T-cell (primary cell): ENCODE measurements around the gene KIAA1328. TPM values are rescaled to one million over a fixed set of nuclear protein-coding genes. Genes with fewer than 3 reads are reported as not detected.

Experiments used
- ATAC-seq, 4 experiments: fragments of 200-7000 bp in 3 of 4; fragments of 150-1000 bp in 1 of 4; cut with Tn5 transposase; replicated peaks in 1 of 4; 1 replicate in 3 of 4; 2 replicates in 1 of 4; pipeline ENCODE4 v1.10.0; 2021; ENCODE audit warnings: moderate library complexity in 3 of 4, mild to moderate bottlenecking in 2 of 4, moderate number of reproducible peaks in 1 of 4
- CTCF ChIA-PET, 2 donors: fragments of 300-600 bp; sonication (Branson Sonifier 250); formaldehyde crosslinking; loops; one replicate each; lab custom pipeline; 2022; ENCODE audit warnings: antibody characterized with exemption in 2 of 2; lab: Charles Lee
- POLR2A ChIA-PET, 2 donors: fragments of 300-600 bp; sonication (Branson Sonifier 250); formaldehyde crosslinking; loops; one replicate each; lab custom pipeline; 2022; ENCODE audit warnings: antibody characterized with exemption in 2 of 2; lab: Charles Lee
- DNase-seq, 35 experiments: peaks; one replicate each; pipeline versions ENCODE4 v3.0.0 to v3.0.0-alpha.2; 2013 to 2023
- H3K27ac ChIP-seq: one replicate; pipeline ENCODE4 v1.5.1; 2013; ENCODE audit warnings: low read length
- H3K27me3 ChIP-seq, 2 experiments: replicated peaks in 1 of 2; 1 replicate in 1 of 2; 2 replicates in 1 of 2; pipeline versions ENCODE4 v1.6.1 to v1.7.0; 2013; ENCODE audit warnings: low read length in 1 of 2, mixed read lengths in 1 of 2; ENCODE audit not compliant: control insufficient read depth in 2 of 2, insufficient read depth in 2 of 2; ENCODE audit errors: extremely low read depth in 1 of 2
- H3K36me3 ChIP-seq, 2 donors: 1 replicate in 1 of 2; 2 replicates in 1 of 2; pipeline versions ENCODE4 v1.6.1 to v1.7.0; 2013; ENCODE audit warnings: low read length in 1 of 2; ENCODE audit not compliant: control insufficient read depth in 2 of 2, insufficient read depth in 1 of 2; ENCODE audit errors: extremely low read depth in 1 of 2
- H3K4me1 ChIP-seq, 2 experiments: 1 replicate in 1 of 2; 2 replicates in 1 of 2; pipeline versions ENCODE4 v1.6.1 to v1.7.0; 2013; ENCODE audit warnings: low read length in 2 of 2, mixed read lengths in 1 of 2; ENCODE audit not compliant: insufficient read depth in 2 of 2, control insufficient read depth in 1 of 2; ENCODE audit errors: extremely low read depth in 1 of 2
- H3K4me3 ChIP-seq, 2 donors: 1 replicate in 1 of 2; 2 replicates in 1 of 2; pipeline versions ENCODE4 v1.5.1 to v1.7.0; 2013; ENCODE audit warnings: mild to moderate bottlenecking in 2 of 2, low read length in 1 of 2, moderate library complexity in 1 of 2; ENCODE audit not compliant: control insufficient read depth in 1 of 2; ENCODE audit errors: extremely low read depth in 1 of 2
- H3K9me3 ChIP-seq: 2 replicates; pipeline ENCODE4 v1.7.0; 2013
- H3K27ac Mint-ChIP-seq, 2 donors: one replicate each; pipeline ENCODE4 v1.8.0; 2020 to 2021; ENCODE audit warnings: mild to moderate bottlenecking in 2 of 2, mixed read lengths in 2 of 2
- H3K27me3 Mint-ChIP-seq, 2 donors: one replicate each; pipeline ENCODE4 v1.8.0; 2021 to 2022; ENCODE audit warnings: mixed read lengths in 2 of 2
- H3K36me3 Mint-ChIP-seq: one replicate; pipeline ENCODE4 v1.8.0; 2021; ENCODE audit warnings: mixed read lengths
- H3K4me1 Mint-ChIP-seq, 3 donors: one replicate each; pipeline ENCODE4 v1.8.0; 2020 to 2022; ENCODE audit warnings: mixed read lengths in 3 of 3, mild to moderate bottlenecking in 1 of 3
- H3K4me3 Mint-ChIP-seq, 3 donors: one replicate each; pipeline ENCODE4 v1.8.0; 2020 to 2022; ENCODE audit warnings: mild to moderate bottlenecking in 3 of 3, mixed read lengths in 3 of 3, moderate library complexity in 3 of 3
- H3K9me3 Mint-ChIP-seq, 3 donors: one replicate each; pipeline ENCODE4 v1.8.0; 2020 to 2022; ENCODE audit warnings: mixed read lengths in 3 of 3
- WGBS: methylation state at CpG from one replicate; pipeline ENCODE4 v1.1.5; 2013; ENCODE audit warnings: missing lambda C conversion rate; ENCODE audit not compliant: insufficient coverage; 5-methylcytosine and 5-hydroxymethylcytosine counted together
- total RNA-seq, 35 experiments: library from RNA in 6 of 35; stranded (reverse) in 6 of 35; fragments of 120-200 nt in 1 of 35; gene quantifications; one replicate each; pipeline versions ENCODE4 v1.2.1 to v1.2.4 and lab custom pipeline; 2013 to 2026

The KIAA1328 gene
- total RNA-seq (10 to 100 TPM in 4 of 5 donors, 1 to 10 TPM in 1; 10.0 to 17.0 (median 11.5) TPM), total RNA-seq (lab: John Stamatoyannopoulos, UW) (4.0 to 24.5 (median 14.0) reads per million in 29 experiments)
- total RNA-seq (2013): 15.3 TPM

DNA sequence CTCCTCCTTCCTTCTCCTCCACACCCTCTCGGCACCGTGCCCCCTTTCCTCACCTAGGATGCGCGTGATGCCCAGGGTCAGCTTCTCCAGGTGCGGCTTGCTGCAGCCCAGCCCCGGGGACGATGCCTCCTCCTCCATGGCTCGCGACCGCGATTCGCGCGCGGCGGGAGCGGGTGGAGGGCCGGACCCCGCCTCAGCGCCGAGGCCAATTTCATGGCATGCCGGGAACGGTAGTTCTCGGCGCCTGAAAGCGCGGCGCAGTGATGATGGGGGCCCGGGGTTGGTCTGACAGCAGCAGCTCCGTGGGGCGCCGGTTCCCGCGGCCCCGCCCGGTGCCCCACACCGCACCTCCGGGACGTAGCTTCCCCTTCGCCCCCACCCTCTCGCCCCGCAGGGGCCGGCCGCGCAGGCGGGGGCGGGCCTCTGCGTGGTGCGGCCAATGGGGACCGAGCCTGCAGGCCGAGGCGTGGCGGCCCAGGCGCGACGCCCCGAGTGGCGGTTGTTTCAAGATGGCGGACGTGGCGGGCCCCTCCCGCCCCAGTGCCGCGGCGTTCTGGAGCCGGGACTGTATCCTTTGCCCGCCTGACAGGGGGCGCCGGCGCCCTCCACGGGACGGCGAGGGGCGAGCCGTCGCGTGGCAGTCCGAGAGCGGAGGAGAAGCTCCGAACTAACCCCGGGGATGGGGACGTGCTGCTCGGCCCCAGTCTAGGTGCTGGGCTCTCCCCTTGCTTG, at the start of gene KIAA1328, which contains the start of gene TPGS2:
Gene KIAA1328, plus strand, starts transcription at position 498 of the 732 bp plus-strand sequence. Its CDS starts 12 bp downstream, at position 510.
Gene TPGS2, minus strand, starts transcription at position 373 of the 732 bp plus-strand sequence. Its CDS starts 235 bp downstream, at position 138.
- peak; percentile 90 to 93 (median 92) for ATAC-seq
- Histone ChIP-seq H3K4me3 (peak within 1 kb of the TSS; percentile 82 to 89), H3K27ac (peak within 1 kb of the TSS; percentile 55), H3K9me3 (no peaks in the 10 kb centered on the region), H3K27me3 (no peaks in the 10 kb centered on the region), H3K4me1 (peaks cover 0 to 22% of the 10 kb centered on the region in 2 experiments), H3K36me3 (no peaks in the 10 kb centered on the region)
- ChIA-PET POLR2A (interaction anchor here (0.6 to 0.9 kb wide), 4 partner anchors 294 to 1331 kb away, joined by 3 to 7 read pairs (median 3); partner anchors contain the start of gene INO80C (in 1 of the 2)), CTCF (interaction anchor here (0.6 to 2.3 kb wide), 13 partner anchors 9 to 861 kb away, joined by 3 to 7 read pairs (median 4); no protein-coding TSS in a partner anchor)
- Mint-ChIP-seq H3K27me3 (no peaks in the 10 kb centered on the region), H3K4me3 (peak within 1 kb of the TSS; percentile 84 to 96 (median 89)), H3K9me3 (no peaks in the 10 kb centered on the region), H3K36me3 (peaks cover 3% of the 10 kb centered on the region), H3K27ac (peak within 1 kb of the TSS; percentile 84 to 85), H3K4me1 (peaks cover 37 to 52% (median 47%) of the 10 kb centered on the region in 3 donors)
- WGBS: under 1% methylated on average over 82 of the region's 83 CpGs
- DNase-seq: peak; percentile 76 to 93 (median 83)

DNA sequence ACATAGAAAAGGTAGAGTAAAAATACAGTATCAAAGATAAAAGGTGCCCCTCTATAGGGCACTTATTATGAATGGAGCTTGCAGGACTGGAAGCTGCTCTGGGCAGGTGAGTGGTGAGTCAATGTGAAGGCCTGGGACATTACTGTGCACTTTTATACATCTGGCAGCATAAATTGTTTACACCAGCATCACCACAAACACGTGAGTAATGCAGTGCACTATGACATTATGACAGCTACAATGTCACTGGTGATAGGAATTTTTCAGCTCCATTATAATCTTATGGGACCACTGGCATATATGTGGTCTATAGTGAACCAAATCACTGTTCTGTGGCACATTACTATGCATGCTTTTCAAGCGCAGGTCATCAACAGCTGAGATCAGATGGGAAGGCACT, 48.2 kb upstream of the KIAA1328 start:
- Mint-ChIP-seq H3K9me3 (no peaks in the 10 kb centered on the region), H3K36me3 (peaks cover 35% of the 10 kb centered on the region), H3K4me3 (no peak overlapping the region), H3K27me3 (no peaks in the 10 kb centered on the region), H3K27ac (no peak overlapping the region), H3K4me1 (no peaks in the 10 kb centered on the region)
- Histone ChIP-seq H3K27me3 (no peaks in the 10 kb centered on the region), H3K27ac (no peak overlapping the region), H3K4me1 (no peaks in the 10 kb centered on the region), H3K9me3 (no peaks in the 10 kb centered on the region), H3K36me3 (peaks cover 2 to 5% of the 10 kb centered on the region in 2 donors), H3K4me3 (no peak overlapping the region)
- 100% methylated on average over 1 of the region's 2 CpGs for WGBS
- ChIA-PET CTCF (no interaction called here), POLR2A (no interaction called here)
- no peak for ATAC-seq
- no peak for DNase-seq

DNA sequence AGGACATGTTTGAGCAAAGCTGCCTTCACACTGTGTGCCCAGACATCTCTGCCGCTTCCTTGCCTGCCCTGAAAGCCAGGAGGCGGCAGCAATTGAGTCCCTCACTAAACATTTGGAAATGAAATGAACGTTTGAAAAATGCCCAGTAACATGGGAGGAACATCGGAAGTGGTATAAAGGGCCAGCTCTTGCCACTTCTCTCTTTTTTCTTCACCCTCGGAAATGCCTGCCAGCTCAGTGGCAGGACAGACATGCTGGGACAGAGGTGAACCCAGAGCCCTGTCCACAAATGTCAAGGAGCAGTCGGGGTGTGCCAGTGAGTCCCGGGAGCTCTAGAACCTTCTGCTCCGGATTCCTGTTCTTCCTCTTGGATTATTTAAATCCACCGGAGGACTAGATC, 46.2 kb upstream of the KIAA1328 start:
- Mint-ChIP-seq H3K27me3 (no peaks in the 10 kb centered on the region), H3K36me3 (peaks cover 43% of the 10 kb centered on the region), H3K9me3 (no peaks in the 10 kb centered on the region), H3K27ac (no peak overlapping the region), H3K4me1 (no peaks in the 10 kb centered on the region), H3K4me3 (no peak overlapping the region)
- no peak overlapping the region for H3K27ac ChIP-seq
- H3K36me3 ChIP-seq: peaks cover 2 to 5% of the 10 kb centered on the region in 2 donors
- no peaks in the 10 kb centered on the region for H3K9me3 ChIP-seq
- ATAC-seq (no peak), DNase-seq (no peak)
- no peaks in the 10 kb centered on the region for H3K4me1 ChIP-seq
- CTCF ChIA-PET: no interaction called here
- 97% methylated on average over 8 of the region's 9 CpGs for WGBS
- no peaks in the 10 kb centered on the region for H3K27me3 ChIP-seq
- POLR2A ChIA-PET: no interaction called here
- H3K4me3 ChIP-seq: no peak overlapping the region

DNA sequence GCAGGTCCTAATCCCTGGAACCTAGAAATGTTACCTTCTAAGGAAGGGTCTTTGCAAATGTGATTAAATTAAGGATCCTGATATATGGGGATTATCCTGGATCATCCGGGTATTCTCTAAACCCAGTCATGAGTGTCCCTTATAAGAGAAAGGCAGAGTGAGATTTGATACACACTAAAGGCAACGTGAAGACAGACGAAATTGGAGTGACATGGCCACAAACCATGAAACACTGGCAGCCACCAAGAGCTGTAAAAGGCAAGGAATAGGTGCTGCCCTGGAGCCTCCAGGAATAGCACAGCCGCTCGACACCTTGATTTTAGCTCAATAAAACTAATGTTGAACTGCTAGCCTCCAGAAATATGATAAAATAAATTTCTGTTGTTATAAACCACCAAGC, 45.1 kb upstream of the KIAA1328 start:
- Histone ChIP-seq H3K4me1 (no peaks in the 10 kb centered on the region), H3K27ac (no peak overlapping the region), H3K4me3 (no peak overlapping the region), H3K9me3 (no peaks in the 10 kb centered on the region), H3K27me3 (no peaks in the 10 kb centered on the region), H3K36me3 (peaks cover 2 to 5% of the 10 kb centered on the region in 2 donors)
- 100% methylated on average over 3 of the region's 5 CpGs for WGBS
- Mint-ChIP-seq H3K4me3 (no peak overlapping the region), H3K36me3 (peaks cover 45% of the 10 kb centered on the region), H3K27ac (no peak overlapping the region), H3K27me3 (no peaks in the 10 kb centered on the region), H3K4me1 (no peaks in the 10 kb centered on the region), H3K9me3 (no peaks in the 10 kb centered on the region)
- DNase-seq (no peak), ATAC-seq (no peak)
- POLR2A ChIA-PET: no interaction called here
- CTCF ChIA-PET: no interaction called here

DNA sequence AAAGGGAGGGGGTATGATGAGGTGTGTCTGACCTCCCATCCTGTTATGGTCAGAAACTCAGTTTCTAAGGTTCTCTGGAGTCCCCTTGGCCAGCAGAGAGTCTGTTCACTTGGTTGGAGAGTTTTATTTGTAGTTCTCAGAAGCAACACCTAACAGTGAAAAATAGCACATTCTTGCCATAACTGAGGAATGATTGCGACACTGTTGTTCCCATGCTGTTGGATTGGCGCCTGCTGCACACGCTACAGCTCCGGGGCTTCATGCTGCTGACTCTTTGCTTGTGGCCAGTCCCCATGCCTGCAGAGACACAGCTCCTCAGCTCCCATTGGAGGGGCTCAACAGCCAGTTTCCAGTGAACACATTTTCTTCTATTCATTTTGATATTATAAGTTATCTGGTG, 42.2 kb upstream of the KIAA1328 start:
- 100% methylated on average over 4 of the region's 4 CpGs for whole genome bisulfite sequencing
- Mint-ChIP-seq H3K27ac (no peak overlapping the region), H3K27me3 (no peaks in the 10 kb centered on the region), H3K4me3 (no peak overlapping the region), H3K36me3 (peaks cover 56% of the 10 kb centered on the region), H3K4me1 (no peaks in the 10 kb centered on the region), H3K9me3 (peaks cover 0 to 7% (median 4%) of the 10 kb centered on the region in 3 donors)
- Histone ChIP-seq H3K36me3 (peaks cover 0 to 16% of the 10 kb centered on the region in 2 donors), H3K27ac (no peak overlapping the region), H3K27me3 (no peaks in the 10 kb centered on the region), H3K4me1 (no peaks in the 10 kb centered on the region), H3K4me3 (no peak overlapping the region), H3K9me3 (no peaks in the 10 kb centered on the region)
- POLR2A ChIA-PET: no interaction called here
- ATAC-seq (no peak), DNase-seq (no peak)
- CTCF ChIA-PET: no interaction called here

DNA sequence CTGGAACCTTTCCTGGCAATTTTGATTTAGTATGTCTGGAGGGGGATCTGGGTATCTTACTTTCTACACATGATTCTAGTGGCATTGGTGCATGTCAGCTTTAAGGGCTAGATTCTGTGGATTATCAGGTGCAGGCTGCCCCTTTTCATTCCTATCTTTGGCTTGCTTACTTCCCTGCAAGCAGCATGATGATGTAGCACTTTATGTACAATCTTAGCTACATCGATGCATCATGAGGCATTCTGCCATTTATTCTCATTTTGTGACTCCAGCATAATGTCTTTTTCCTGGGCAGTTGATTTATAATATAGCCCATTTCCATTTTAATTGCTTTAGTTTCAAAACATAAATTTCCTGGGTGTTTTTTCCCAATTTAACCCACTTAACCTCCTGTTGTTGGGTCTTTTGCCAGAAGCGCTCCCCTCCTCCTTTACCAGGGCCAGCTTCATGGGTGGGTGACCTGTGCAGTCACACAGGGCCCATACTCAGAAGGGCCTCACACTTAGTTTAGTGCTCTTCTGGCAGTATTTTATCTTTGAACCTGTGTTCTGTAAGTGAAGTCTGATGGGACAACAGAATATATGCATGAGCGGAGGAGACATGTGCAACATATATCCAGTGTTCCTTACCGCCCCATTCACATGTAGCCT, 36.2 kb upstream of the KIAA1328 start:
- Histone ChIP-seq H3K4me3 (no peak overlapping the region), H3K9me3 (no peaks in the 10 kb centered on the region), H3K36me3 (peaks cover 4 to 57% of the 10 kb centered on the region in 2 donors), H3K4me1 (no peaks in the 10 kb centered on the region), H3K27me3 (no peaks in the 10 kb centered on the region), H3K27ac (no peak overlapping the region)
- Mint-ChIP-seq H3K9me3 (peaks cover 0 to 7% (median 4%) of the 10 kb centered on the region in 3 donors), H3K27ac (no peak overlapping the region), H3K4me3 (no peak overlapping the region), H3K4me1 (no peaks in the 10 kb centered on the region), H3K36me3 (peaks cover 87% of the 10 kb centered on the region), H3K27me3 (no peaks in the 10 kb centered on the region)
- DNase-seq (no peak), ATAC-seq (no peak)
- WGBS: 93% methylated on average over 3 of the region's 4 CpGs
- ChIA-PET POLR2A (no interaction called here), CTCF (no interaction called here)
